WTC11 (cell line): ENCODE data around the gene OMD.

Source experiments
- CREM ChIP-seq: sonication (generic); formaldehyde crosslinking; IDR thresholded peaks from 2 replicates; pipeline ENCODE4 v1.8.1; 2022; ENCODE audit warnings: mild to moderate bottlenecking, missing genetic modification reagents, moderate library complexity
- ELF4 ChIP-seq: sonication (generic); formaldehyde crosslinking; IDR thresholded peaks from 2 replicates; pipeline ENCODE4 v1.8.1; 2022; ENCODE audit warnings: low read depth, mild to moderate bottlenecking, moderate library complexity, missing genetic modification reagents
- EMX1 ChIP-seq: fragments of 250-450 bp; sonication (Bioruptor Pico); IDR thresholded peaks from 2 replicates; pipeline ENCODE4 v1.8.0; 2021; ENCODE audit warnings: mild to moderate bottlenecking
- NFYB ChIP-seq: sonication (generic); formaldehyde crosslinking; conservative IDR thresholded peaks from 2 replicates; pipeline ENCODE4 v1.8.0; 2022; ENCODE audit warnings: low read depth, missing genetic modification reagents
- RELA ChIP-seq: sonication (generic); formaldehyde crosslinking; IDR thresholded peaks from 2 replicates; pipeline ENCODE4 v1.8.1; 2022; ENCODE audit warnings: missing genetic modification reagents, mild to moderate bottlenecking, borderline replicate concordance
- TEAD4 ChIP-seq: sonication (generic); formaldehyde crosslinking; IDR thresholded peaks from 2 replicates; pipeline ENCODE4 v1.8.0; 2022; ENCODE audit warnings: mild to moderate bottlenecking, missing genetic modification reagents
- ZNF121 ChIP-seq: sonication (generic); formaldehyde crosslinking; IDR thresholded peaks from 2 replicates; pipeline ENCODE4 v1.8.0; 2023; ENCODE audit warnings: missing genetic modification reagents
- ZNF423 ChIP-seq: fragments of 250-450 bp; sonication (Bioruptor Pico); IDR thresholded peaks from 2 replicates; pipeline ENCODE4 v2.1.2; 2022; ENCODE audit warnings: mild to moderate bottlenecking, moderate library complexity
- TF ChIP-seq, protein P1 (sequence below): fragments of 200-600 bp; IDR thresholded peaks from 2 replicates; pipeline ENCODE4 v1.8.0; 2022; ENCODE audit warnings: antibody characterized with exemption
- TF ChIP-seq, protein P2 (sequence below): sonication (generic); formaldehyde crosslinking; conservative IDR thresholded peaks from 2 replicates; pipeline ENCODE4 v1.8.1; 2023; ENCODE audit warnings: mild to moderate bottlenecking, low read depth, missing genetic modification reagents, moderate library complexity
- TF ChIP-seq, protein P3 (sequence below): sonication (generic); formaldehyde crosslinking; IDR thresholded peaks from 2 replicates; pipeline ENCODE4 v1.8.1; 2023; ENCODE audit warnings: mild to moderate bottlenecking, missing genetic modification reagents, moderate library complexity
- TF ChIP-seq, protein P4 (sequence below): sonication (generic); formaldehyde crosslinking; IDR thresholded peaks from 2 replicates; pipeline ENCODE4 v1.8.0; 2022; ENCODE audit warnings: mild to moderate bottlenecking, missing genetic modification reagents
- TF ChIP-seq, protein P5 (sequence below): sonication (generic); formaldehyde crosslinking; IDR thresholded peaks from 2 replicates; pipeline ENCODE4 v1.8.0; 2023; ENCODE audit warnings: missing genetic modification reagents

DNA sequence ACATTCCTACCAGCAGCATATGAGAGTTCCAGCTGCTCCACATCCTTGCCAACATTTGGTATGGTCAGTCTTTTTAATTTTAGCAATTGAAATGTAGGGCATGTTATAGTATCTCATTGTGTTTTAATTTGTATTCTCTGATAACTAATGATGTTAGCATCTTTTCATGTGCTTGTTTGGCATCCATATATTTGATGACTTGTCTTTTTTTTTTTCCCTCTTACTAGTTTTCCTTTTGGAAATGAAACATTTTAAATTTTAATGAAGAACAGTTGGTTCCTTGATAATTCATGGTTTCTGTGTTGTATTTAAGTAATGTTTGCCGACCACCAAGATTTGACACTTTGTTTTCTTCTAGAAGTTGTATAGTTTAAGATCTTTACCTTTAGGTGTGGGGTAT, 28.7 kb downstream of the OMD start:
- TF ChIP-seq, protein P1, sequence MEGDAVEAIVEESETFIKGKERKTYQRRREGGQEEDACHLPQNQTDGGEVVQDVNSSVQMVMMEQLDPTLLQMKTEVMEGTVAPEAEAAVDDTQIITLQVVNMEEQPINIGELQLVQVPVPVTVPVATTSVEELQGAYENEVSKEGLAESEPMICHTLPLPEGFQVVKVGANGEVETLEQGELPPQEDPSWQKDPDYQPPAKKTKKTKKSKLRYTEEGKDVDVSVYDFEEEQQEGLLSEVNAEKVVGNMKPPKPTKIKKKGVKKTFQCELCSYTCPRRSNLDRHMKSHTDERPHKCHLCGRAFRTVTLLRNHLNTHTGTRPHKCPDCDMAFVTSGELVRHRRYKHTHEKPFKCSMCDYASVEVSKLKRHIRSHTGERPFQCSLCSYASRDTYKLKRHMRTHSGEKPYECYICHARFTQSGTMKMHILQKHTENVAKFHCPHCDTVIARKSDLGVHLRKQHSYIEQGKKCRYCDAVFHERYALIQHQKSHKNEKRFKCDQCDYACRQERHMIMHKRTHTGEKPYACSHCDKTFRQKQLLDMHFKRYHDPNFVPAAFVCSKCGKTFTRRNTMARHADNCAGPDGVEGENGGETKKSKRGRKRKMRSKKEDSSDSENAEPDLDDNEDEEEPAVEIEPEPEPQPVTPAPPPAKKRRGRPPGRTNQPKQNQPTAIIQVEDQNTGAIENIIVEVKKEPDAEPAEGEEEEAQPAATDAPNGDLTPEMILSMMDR = no peak
- TF ChIP-seq ELF4 (CRISPR knock-in tag) (no peak), NFYB (CRISPR knock-in tag) (no peak), EMX1 (CRISPR knock-in tag) (no peak), TEAD4 (CRISPR knock-in tag) (no peak), ZNF423 (CRISPR knock-in tag) (no peak), ZNF121 (CRISPR knock-in tag) (no peak), RELA (no peak), CREM (CRISPR knock-in tag) (no peak)
- TF ChIP-seq, protein P2, sequence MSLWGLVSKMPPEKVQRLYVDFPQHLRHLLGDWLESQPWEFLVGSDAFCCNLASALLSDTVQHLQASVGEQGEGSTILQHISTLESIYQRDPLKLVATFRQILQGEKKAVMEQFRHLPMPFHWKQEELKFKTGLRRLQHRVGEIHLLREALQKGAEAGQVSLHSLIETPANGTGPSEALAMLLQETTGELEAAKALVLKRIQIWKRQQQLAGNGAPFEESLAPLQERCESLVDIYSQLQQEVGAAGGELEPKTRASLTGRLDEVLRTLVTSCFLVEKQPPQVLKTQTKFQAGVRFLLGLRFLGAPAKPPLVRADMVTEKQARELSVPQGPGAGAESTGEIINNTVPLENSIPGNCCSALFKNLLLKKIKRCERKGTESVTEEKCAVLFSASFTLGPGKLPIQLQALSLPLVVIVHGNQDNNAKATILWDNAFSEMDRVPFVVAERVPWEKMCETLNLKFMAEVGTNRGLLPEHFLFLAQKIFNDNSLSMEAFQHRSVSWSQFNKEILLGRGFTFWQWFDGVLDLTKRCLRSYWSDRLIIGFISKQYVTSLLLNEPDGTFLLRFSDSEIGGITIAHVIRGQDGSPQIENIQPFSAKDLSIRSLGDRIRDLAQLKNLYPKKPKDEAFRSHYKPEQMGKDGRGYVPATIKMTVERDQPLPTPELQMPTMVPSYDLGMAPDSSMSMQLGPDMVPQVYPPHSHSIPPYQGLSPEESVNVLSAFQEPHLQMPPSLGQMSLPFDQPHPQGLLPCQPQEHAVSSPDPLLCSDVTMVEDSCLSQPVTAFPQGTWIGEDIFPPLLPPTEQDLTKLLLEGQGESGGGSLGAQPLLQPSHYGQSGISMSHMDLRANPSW (CRISPR knock-in tag) = no peak
- TF ChIP-seq, protein P3, sequence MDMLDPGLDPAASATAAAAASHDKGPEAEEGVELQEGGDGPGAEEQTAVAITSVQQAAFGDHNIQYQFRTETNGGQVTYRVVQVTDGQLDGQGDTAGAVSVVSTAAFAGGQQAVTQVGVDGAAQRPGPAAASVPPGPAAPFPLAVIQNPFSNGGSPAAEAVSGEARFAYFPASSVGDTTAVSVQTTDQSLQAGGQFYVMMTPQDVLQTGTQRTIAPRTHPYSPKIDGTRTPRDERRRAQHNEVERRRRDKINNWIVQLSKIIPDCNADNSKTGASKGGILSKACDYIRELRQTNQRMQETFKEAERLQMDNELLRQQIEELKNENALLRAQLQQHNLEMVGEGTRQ (CRISPR knock-in tag) = no peak
- TF ChIP-seq, protein P4, sequence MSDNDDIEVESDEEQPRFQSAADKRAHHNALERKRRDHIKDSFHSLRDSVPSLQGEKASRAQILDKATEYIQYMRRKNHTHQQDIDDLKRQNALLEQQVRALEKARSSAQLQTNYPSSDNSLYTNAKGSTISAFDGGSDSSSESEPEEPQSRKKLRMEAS = no peak
- TF ChIP-seq, protein P5, sequence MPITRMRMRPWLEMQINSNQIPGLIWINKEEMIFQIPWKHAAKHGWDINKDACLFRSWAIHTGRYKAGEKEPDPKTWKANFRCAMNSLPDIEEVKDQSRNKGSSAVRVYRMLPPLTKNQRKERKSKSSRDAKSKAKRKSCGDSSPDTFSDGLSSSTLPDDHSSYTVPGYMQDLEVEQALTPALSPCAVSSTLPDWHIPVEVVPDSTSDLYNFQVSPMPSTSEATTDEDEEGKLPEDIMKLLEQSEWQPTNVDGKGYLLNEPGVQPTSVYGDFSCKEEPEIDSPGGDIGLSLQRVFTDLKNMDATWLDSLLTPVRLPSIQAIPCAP = no peak
